K562 (cell line): ENCODE data around the gene SOCS6.

Source experiments
- CEBPB ChIP-seq: fragments of 450-650 bp; IDR thresholded peaks from 2 replicates; pipeline ENCODE4 v1.6.1; 2016; ENCODE audit warnings: missing genetic modification characterization, missing compliant biosample characterization
- EGR1 ChIP-seq: fragments of 450-650 bp; conservative IDR thresholded peaks from 2 replicates; pipeline ENCODE4 v1.6.1; 2017; ENCODE audit warnings: mild to moderate bottlenecking
- MAFF ChIP-seq: IDR thresholded peaks from 2 replicates; pipeline ENCODE4 v1.6.1; 2012; ENCODE audit warnings: low read length, improper control_type of control experiment
- PHF8 ChIP-seq: fragments of 200-600 bp; sonication (generic); IDR thresholded peaks from 2 replicates; pipeline ENCODE4 v1.6.1; 2012; ENCODE audit warnings: mixed run types, mild to moderate bottlenecking, inconsistent platforms, low read length, moderate library complexity, borderline replicate concordance
- SIX5 ChIP-seq, 2 experiments: IDR thresholded peaks; 2 replicates each; pipeline ENCODE4 v1.6.1; 2011; ENCODE audit warnings: low read length in 2 of 2, borderline replicate concordance in 1 of 2, low read depth in 1 of 2, mild to moderate bottlenecking in 1 of 2, moderate library complexity in 1 of 2; ENCODE audit not compliant: insufficient read depth in 1 of 2
- TF ChIP-seq, protein P1 (sequence below), 3 experiments: IDR thresholded peaks in 2 of 3; conservative IDR thresholded peaks in 1 of 3; 2 replicates each; pipeline ENCODE4 v1.5.1; 2011 to 2012; ENCODE audit warnings: low read length in 3 of 3, mild to moderate bottlenecking in 3 of 3, control low read depth in 2 of 3, improper control_type of control experiment in 1 of 3, inconsistent platforms in 1 of 3, low read depth in 1 of 3, mixed read lengths in 1 of 3, moderate library complexity in 1 of 3; ENCODE audit not compliant: insufficient read depth in 2 of 3
- TF ChIP-seq, protein P2 (sequence below): fragments of 450-650 bp; formaldehyde crosslinking; IDR thresholded peaks from 2 replicates; pipeline ENCODE4 v1.4.0; 2020; ENCODE audit warnings: mild to moderate bottlenecking, moderate library complexity
- TF ChIP-seq, protein P3 (sequence below): fragments of 450-650 bp; IDR thresholded peaks from 2 replicates; pipeline ENCODE4 v1.7.0; 2016; ENCODE audit warnings: borderline replicate concordance
- TF ChIP-seq, protein P4 (sequence below): conservative IDR thresholded peaks from 2 replicates; pipeline ENCODE4 v1.6.1; 2011; ENCODE audit warnings: low read depth, mild to moderate bottlenecking, low read length; ENCODE audit not compliant: control insufficient read depth

DNA sequence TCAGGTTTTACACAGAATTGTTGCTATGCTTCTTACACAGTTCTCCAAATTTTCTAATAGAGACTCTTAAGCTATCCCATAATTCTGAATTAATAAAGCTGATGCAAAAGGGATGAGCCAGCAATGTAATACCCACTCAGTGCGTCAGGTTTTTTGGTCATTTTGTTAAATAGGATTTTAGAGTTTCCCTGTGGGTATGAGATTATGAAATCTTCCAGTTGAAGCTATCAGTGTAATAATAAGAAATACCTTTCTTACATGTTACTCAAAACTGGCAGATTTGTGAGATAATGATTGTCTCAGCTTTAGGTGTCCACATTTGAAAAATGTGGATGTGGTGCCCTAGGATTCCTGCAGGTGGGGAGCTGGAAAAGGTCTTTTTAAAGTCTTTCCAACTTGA, 44.5 kb downstream of the SOCS6 start:
- TF ChIP-seq, protein P1, sequence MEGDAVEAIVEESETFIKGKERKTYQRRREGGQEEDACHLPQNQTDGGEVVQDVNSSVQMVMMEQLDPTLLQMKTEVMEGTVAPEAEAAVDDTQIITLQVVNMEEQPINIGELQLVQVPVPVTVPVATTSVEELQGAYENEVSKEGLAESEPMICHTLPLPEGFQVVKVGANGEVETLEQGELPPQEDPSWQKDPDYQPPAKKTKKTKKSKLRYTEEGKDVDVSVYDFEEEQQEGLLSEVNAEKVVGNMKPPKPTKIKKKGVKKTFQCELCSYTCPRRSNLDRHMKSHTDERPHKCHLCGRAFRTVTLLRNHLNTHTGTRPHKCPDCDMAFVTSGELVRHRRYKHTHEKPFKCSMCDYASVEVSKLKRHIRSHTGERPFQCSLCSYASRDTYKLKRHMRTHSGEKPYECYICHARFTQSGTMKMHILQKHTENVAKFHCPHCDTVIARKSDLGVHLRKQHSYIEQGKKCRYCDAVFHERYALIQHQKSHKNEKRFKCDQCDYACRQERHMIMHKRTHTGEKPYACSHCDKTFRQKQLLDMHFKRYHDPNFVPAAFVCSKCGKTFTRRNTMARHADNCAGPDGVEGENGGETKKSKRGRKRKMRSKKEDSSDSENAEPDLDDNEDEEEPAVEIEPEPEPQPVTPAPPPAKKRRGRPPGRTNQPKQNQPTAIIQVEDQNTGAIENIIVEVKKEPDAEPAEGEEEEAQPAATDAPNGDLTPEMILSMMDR (IDR thresholded peaks at IDR 0.05 in 2 of 3, conservative IDR thresholded peaks at IDR 0.05 in 1 of 3; ENCODE audit: insufficient read depth in 2 of 3, low read depth in 1 of 3, low read length in 3 of 3), result no peak
- TF ChIP-seq PHF8 (no peak), SIX5 (IDR thresholded peaks at IDR 0.05; ENCODE audit: borderline replicate concordance in 1 of 2, insufficient read depth in 1 of 2, low read depth in 1 of 2, low read length in 2 of 2) (no peak), MAFF (no peak), CEBPB (tag) (no peak), EGR1 (no peak)
- TF ChIP-seq, protein P2, sequence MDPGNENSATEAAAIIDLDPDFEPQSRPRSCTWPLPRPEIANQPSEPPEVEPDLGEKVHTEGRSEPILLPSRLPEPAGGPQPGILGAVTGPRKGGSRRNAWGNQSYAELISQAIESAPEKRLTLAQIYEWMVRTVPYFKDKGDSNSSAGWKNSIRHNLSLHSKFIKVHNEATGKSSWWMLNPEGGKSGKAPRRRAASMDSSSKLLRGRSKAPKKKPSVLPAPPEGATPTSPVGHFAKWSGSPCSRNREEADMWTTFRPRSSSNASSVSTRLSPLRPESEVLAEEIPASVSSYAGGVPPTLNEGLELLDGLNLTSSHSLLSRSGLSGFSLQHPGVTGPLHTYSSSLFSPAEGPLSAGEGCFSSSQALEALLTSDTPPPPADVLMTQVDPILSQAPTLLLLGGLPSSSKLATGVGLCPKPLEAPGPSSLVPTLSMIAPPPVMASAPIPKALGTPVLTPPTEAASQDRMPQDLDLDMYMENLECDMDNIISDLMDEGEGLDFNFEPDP, result no peak
- TF ChIP-seq, protein P3, sequence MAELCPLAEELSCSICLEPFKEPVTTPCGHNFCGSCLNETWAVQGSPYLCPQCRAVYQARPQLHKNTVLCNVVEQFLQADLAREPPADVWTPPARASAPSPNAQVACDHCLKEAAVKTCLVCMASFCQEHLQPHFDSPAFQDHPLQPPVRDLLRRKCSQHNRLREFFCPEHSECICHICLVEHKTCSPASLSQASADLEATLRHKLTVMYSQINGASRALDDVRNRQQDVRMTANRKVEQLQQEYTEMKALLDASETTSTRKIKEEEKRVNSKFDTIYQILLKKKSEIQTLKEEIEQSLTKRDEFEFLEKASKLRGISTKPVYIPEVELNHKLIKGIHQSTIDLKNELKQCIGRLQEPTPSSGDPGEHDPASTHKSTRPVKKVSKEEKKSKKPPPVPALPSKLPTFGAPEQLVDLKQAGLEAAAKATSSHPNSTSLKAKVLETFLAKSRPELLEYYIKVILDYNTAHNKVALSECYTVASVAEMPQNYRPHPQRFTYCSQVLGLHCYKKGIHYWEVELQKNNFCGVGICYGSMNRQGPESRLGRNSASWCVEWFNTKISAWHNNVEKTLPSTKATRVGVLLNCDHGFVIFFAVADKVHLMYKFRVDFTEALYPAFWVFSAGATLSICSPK, result no peak
- TF ChIP-seq, protein P4, sequence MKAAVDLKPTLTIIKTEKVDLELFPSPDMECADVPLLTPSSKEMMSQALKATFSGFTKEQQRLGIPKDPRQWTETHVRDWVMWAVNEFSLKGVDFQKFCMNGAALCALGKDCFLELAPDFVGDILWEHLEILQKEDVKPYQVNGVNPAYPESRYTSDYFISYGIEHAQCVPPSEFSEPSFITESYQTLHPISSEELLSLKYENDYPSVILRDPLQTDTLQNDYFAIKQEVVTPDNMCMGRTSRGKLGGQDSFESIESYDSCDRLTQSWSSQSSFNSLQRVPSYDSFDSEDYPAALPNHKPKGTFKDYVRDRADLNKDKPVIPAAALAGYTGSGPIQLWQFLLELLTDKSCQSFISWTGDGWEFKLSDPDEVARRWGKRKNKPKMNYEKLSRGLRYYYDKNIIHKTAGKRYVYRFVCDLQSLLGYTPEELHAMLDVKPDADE, result no peak
